NCI-H2171 (cell line): Measurements from ENCODE around the gene SCAND1.
"Not testable (repeated sequence)": the region's sequence is repeated elsewhere in the genome, so short reads cannot be mapped to it uniquely, and the experiment has no call there.

Experiments
- DNase-seq: peaks from one replicate; lab custom pipeline; 2025; lab: John Stamatoyannopoulos, UW

The SCAND1 gene

GRCh38 chr20:35959291-35959690 is 5.0 kb upstream of the SCAND1 start:
- DNase-seq: not testable (repeated sequence)

GRCh38 chr20:35956616-35957015 is 2.3 kb upstream of the SCAND1 start:
- no peak for DNase-seq

GRCh38 chr20:35954907-35955251 is 577 bp upstream of the SCAND1 start:
- no peak for DNase-seq

GRCh38 chr20:35953387-35954199 is 709 bp downstream of the SCAND1 start:
- DNase-seq: peak; percentile 44

GRCh38 chr20:35952480-35953386 is 1.6 kb downstream of the SCAND1 start:
- DNase-seq: no peak

- DNase-seq: not testable (repeated sequence)
These were observed 2.2 kb downstream of the SCAND1 start for GRCh38 chr20:35952080-35952479.

- DNase-seq: no peak
These were observed 4.2 kb downstream of the SCAND1 start for GRCh38 chr20:35950093-35950492.

GRCh38 chr20:35947907-35948306 is 6.4 kb downstream of the SCAND1 start:
- DNase-seq: no peak

- no peak for DNase-seq
These were observed 6.8 kb downstream of the SCAND1 start for GRCh38 chr20:35947489-35947888.

GRCh38 chr20:35942243-35942642 is 12.1 kb downstream of the SCAND1 start:
- DNase-seq: no peak

GRCh38 chr20:35941620-35942019 is 12.7 kb downstream of the SCAND1 start:
- no peak for DNase-seq

GRCh38 chr20:35939264-35939663 is 15.0 kb downstream of the SCAND1 start:
- DNase-seq: no peak

- no peak for DNase-seq
These were observed 20.3 kb downstream of the SCAND1 start for GRCh38 chr20:35934050-35934449.

GRCh38 chr20:35929301-35929700 is 25.0 kb downstream of the SCAND1 start:
- DNase-seq: no peak

GRCh38 chr20:35920523-35920922 is 33.8 kb downstream of the SCAND1 start:
- DNase-seq: no peak

- DNase-seq: no peak
These were observed 36.3 kb downstream of the SCAND1 start for GRCh38 chr20:35918021-35918420.

- no peak for DNase-seq
These were observed 37.2 kb downstream of the SCAND1 start for GRCh38 chr20:35917077-35917476.

GRCh38 chr20:35912881-35913280 is 41.4 kb downstream of the SCAND1 start:
- DNase-seq: no peak

- no peak for DNase-seq
These were observed 44.0 kb downstream of the SCAND1 start for GRCh38 chr20:35910254-35910653.

- no peak for DNase-seq
These were observed 44.5 kb downstream of the SCAND1 start for GRCh38 chr20:35909796-35910195.

- DNase-seq: no peak
These were observed 45.1 kb downstream of the SCAND1 start for GRCh38 chr20:35909176-35909575.

GRCh38 chr20:35908007-35908406 is 46.3 kb downstream of the SCAND1 start:
- DNase-seq: no peak
